Stomach (tissue), 4 donors: ENCODE results near the gene NES.

Experiments
- CTCF ChIP-seq, 7 experiments: fragments of 450-650 bp in 4 of 7; fragments of 200-600 bp in 3 of 7; sonication (generic) in 3 of 7; IDR thresholded peaks; one replicate each; pipeline ENCODE4 v1.5.1; 2016 to 2019; ENCODE audit warnings: antibody characterized with exemption in 7 of 7, control low read depth in 2 of 7, mild to moderate bottlenecking in 1 of 7
- POLR2A ChIP-seq, 4 donors: fragments of 450-650 bp; IDR thresholded peaks; one replicate each; pipeline ENCODE4 v1.6.1; 2016; ENCODE audit warnings: antibody characterized with exemption in 4 of 4, control low read depth in 2 of 4, mild to moderate bottlenecking in 1 of 4, moderate library complexity in 1 of 4
- POLR2AphosphoS5 ChIP-seq, 3 donors: sonication (generic); formaldehyde crosslinking; IDR thresholded peaks; one replicate each; pipeline ENCODE4 v1.6.1; 2016; ENCODE audit warnings: antibody characterized with exemption in 3 of 3

DNA sequence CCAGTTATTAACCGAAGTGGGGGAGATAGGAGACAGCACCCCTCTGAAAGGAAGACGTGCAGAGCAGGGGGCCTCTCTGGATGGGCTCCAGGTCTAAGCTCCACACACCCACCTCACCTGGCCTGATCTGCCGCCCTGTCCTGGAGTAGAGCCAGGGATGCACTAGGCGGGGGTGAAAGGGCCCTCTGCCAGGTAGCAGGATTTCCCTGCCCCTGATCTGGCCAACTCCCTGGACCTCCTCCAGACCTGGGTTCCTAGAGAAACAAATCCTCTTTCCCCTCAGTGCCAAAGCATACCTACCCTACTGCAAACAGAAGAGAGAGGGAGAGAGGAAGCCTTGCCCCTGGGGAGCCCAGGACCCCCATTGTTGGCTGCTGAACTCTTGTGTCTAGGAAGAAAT is 26.1 kb upstream of the NES start:
- TF ChIP-seq POLR2A (IDR thresholded peaks at IDR 0.05), result no peak
- TF ChIP-seq CTCF (IDR thresholded peaks at IDR 0.05), result no peak
- no peak for TF ChIP-seq POLR2AphosphoS5 (IDR thresholded peaks at IDR 0.05)
